ENCODE measurements around the gene ZSWIM8.
"Not testable (repeated sequence)": the region's sequence is repeated elsewhere in the genome, so short reads cannot be mapped to it uniquely, and the experiment has no call there.

Gene ZSWIM8

GRCh38 chr10:73785211-73785720 is at the start of gene ZSWIM8:
TSS of gene ZSWIM8 (plus strand) at chr10:73785606. CDS start at chr10:73785879, 273 bp downstream.
- peak; percentile 78 for DNase-seq

- not testable (repeated sequence) for DNase-seq
Measured at GRCh38 chr10:73740501-73741254, 44.7 kb upstream of the ZSWIM8 start.

GRCh38 chr10:73742454-73742734 is 43.0 kb upstream of the ZSWIM8 start:
- DNase-seq, result no peak

GRCh38 chr10:73743327-73743904 is 42.0 kb upstream of the ZSWIM8 start:
- DNase-seq, result no peak

- DNase-seq, result peak; percentile 80
Measured at GRCh38 chr10:73743905-73744663, 41.3 kb upstream of the ZSWIM8 start, which contains the start of gene SEC24C. TSS of gene SEC24C (plus strand) at chr10:73744372. CDS start at chr10:73746833, 2,461 bp downstream.

- peak; percentile 28 for DNase-seq
Measured at GRCh38 chr10:73744664-73744975, 40.8 kb upstream of the ZSWIM8 start.

- no peak for DNase-seq
Measured at GRCh38 chr10:73746721-73747120, 38.7 kb upstream of the ZSWIM8 start.

GRCh38 chr10:73750819-73751218 is 34.6 kb upstream of the ZSWIM8 start:
- no peak for DNase-seq

- no peak for DNase-seq
Measured at GRCh38 chr10:73756183-73756582, 29.2 kb upstream of the ZSWIM8 start.

- DNase-seq, result peak; percentile 80
Measured at GRCh38 chr10:73758704-73759511, 26.5 kb upstream of the ZSWIM8 start.

GRCh38 chr10:73759512-73760115 is 25.8 kb upstream of the ZSWIM8 start:
- DNase-seq, result peak; percentile 73

- DNase-seq, result no peak
Measured at GRCh38 chr10:73761781-73762180, 23.6 kb upstream of the ZSWIM8 start.

GRCh38 chr10:73762915-73763314 is 22.5 kb upstream of the ZSWIM8 start:
- no peak for DNase-seq

GRCh38 chr10:73763343-73763742 is 22.1 kb upstream of the ZSWIM8 start:
- no peak for DNase-seq

- DNase-seq, result no peak
Measured at GRCh38 chr10:73765066-73765465, 20.3 kb upstream of the ZSWIM8 start.

- DNase-seq, result peak; percentile 54
Measured at GRCh38 chr10:73768881-73769280, 16.5 kb upstream of the ZSWIM8 start.

GRCh38 chr10:73769396-73769795 is 16.0 kb upstream of the ZSWIM8 start:
- no peak for DNase-seq

GRCh38 chr10:73771722-73772280 is 13.6 kb upstream of the ZSWIM8 start:
- DNase-seq, result no peak

- peak; percentile 40 for DNase-seq
Measured at GRCh38 chr10:73772281-73773151, 12.9 kb upstream of the ZSWIM8 start.

- no peak for DNase-seq
Measured at GRCh38 chr10:73773152-73773879, 12.1 kb upstream of the ZSWIM8 start.

GRCh38 chr10:73774637-73775036 is 10.8 kb upstream of the ZSWIM8 start:
- DNase-seq, result no peak
